Activated naive CD4-positive, alpha-beta T cell treated with anti-CD3 and anti-CD28 coated beads, Interleukin-2, amount 10 ng/mL, durations not matched to agents 5 hours and 36 hours (primary cell): ENCODE results near the gene TESK1. TPM values are rescaled to one million over a fixed set of nuclear protein-coding genes. Genes with fewer than 3 reads are reported as not detected.

Source experiments
- microRNA-seq: library from miRNA; unstranded; fragments of <30 nt; microRNA quantifications from one replicate; pipeline ENCODE4 v1.2.0, GENCODE V29; 2022; ENCODE audit warnings: borderline microRNAs expressed, borderline replicate concordance
- total RNA-seq, 2 experiments: library from RNA; stranded (reverse); gene quantifications; one replicate each; pipeline ENCODE4 v1.2.3, GENCODE V29; 2021

TESK1 gene, protein sequence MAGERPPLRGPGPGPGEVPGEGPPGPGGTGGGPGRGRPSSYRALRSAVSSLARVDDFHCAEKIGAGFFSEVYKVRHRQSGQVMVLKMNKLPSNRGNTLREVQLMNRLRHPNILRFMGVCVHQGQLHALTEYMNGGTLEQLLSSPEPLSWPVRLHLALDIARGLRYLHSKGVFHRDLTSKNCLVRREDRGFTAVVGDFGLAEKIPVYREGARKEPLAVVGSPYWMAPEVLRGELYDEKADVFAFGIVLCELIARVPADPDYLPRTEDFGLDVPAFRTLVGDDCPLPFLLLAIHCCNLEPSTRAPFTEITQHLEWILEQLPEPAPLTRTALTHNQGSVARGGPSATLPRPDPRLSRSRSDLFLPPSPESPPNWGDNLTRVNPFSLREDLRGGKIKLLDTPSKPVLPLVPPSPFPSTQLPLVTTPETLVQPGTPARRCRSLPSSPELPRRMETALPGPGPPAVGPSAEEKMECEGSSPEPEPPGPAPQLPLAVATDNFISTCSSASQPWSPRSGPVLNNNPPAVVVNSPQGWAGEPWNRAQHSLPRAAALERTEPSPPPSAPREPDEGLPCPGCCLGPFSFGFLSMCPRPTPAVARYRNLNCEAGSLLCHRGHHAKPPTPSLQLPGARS
- 10 to 100 TPM; 33.8 to 35.3 TPM for total RNA-seq

DNA sequence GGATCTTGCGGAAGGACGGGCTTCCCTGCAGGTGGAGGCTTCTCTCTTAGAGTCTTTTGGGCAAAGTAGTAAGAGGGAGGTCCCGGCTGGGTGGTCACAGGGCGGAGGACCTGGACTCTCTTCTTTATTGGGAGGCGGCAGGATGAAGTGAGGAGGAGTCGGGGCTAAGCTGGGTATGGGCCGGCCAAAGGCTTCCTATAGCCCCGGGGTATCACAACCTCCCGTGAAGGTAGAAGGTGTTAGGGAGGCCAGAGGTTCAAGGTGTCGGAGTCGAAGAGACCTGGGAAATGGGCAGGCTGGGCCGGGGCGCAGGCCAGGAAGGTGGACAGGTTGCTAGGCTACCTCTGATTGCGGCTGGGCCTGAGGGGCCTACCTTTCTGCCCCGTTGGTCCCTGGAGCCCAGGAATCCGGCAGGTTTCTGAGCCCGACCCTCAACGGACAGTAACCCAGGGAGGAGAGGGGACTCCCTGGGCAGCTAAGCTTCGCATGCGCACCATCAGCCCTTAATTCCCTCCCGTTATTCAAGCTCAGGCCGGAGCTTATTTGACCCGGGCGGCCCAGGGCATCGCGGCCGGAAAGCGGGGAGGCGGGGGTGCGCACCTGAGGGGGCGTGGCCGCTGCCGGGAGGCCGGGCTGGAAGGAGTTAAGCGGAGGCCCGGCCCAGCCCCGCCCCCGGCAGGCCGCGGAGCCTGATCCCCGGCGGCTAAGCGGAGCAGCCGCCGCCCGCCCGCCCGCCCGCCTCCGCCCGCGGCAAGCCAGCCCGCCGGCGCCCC is at the start of gene TESK1:
TESK1 (plus strand) TSS at position 685 of the 773 bp plus-strand sequence. CDS start 358 bp downstream, outside the sequence.

DNA sequence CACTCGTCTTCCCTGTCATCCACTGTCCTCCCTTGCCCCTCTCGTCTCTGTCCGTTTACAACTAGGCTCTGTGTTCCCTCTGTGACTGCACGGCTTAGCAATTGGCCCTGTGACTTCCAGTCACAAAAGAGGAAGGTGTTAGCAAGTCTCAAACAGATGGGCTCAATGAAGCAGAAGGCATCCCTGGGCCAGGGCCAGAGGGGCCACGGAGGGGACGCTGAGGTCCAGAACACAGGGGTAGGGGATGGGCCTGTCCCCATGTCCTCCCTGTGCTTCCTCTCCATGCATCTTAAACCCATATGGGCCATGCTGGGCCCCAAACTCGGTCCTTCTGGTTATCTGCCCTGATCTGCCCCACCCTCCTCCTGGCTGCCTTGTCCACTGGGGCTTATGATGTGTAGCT is 13.3 kb downstream of the TESK1 start, which contains the start of gene CD72:
CD72 (minus strand) TSS at position 89 of the 403 bp plus-strand sequence. CDS start 110 bp downstream, outside the sequence.

DNA sequence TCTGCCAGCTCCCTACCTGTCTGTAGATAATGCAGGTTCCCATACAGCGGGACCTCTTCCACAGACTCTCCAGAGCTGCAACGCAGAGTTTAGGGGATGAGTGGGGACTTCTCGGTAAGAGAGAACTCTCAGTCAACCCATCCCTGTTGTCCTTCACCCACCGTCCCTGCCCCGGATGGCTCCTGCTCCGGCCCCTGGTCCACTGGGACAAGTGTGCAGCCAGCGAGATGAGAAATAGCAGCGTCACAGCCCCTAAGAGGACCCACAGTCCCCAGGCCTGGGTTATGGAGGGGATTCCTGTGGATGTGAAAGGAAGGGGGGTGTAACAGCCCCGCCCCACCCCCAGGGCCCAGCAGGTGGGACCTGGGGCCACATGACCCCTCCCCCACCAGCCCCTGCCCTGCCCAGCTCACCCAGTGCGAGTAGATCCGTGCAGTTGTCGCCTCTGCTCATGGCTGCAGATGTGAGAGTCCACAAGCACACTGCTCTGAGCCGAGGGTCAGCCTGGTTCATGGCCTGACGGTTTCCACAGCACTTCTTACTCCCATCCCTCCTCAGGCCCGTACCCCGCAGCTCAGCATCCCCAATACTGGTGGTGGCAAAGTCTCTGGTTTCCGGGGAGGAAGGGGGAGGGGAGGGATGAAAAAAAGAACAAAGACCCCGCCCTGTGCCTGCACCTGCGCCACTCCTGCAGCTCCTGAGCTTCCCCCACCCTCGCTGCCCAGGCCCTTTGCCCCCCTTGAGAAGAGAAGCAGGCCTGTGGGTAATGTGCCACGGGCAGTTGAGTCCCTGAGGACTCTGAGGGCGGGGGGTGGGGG is 45.5 kb downstream of the TESK1 start, which contains the start of gene SIT1:
SIT1 (minus strand) TSS at position 591 of the 818 bp plus-strand sequence; CDS start at position 513, 78 bp downstream.

DNA sequence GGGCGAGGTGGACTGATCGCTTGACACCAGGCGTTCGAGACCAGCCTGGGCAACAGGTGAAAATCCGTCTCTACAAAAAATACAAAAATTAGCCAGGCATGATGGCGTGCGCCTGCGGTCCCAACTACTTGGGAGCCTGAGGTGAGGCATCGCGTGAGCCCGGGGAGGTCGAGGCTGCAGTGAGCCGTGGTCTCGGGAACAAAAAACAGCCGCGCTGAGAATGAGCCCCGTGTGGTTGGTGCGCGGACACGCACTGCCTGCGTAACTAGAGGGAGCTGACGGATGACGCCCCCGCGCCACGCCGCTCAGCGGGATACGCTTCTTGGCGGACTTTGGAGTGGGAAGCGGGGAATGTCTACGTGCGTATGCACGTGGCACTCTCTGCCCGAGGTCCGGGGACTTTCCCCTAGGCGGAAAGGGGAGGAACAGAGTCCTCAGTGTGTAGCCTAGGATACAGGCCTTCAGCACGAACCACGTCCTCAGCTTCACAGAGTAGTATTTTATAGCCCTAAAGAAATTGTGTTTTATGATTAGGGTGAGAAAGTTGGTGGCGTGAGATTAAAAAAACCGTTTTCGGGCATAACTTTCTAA is 52.6 kb downstream of the TESK1 start, which contains the start of gene RMRP:
RMRP (minus strand) TSS at position 474 of the 591 bp plus-strand sequence.

DNA sequence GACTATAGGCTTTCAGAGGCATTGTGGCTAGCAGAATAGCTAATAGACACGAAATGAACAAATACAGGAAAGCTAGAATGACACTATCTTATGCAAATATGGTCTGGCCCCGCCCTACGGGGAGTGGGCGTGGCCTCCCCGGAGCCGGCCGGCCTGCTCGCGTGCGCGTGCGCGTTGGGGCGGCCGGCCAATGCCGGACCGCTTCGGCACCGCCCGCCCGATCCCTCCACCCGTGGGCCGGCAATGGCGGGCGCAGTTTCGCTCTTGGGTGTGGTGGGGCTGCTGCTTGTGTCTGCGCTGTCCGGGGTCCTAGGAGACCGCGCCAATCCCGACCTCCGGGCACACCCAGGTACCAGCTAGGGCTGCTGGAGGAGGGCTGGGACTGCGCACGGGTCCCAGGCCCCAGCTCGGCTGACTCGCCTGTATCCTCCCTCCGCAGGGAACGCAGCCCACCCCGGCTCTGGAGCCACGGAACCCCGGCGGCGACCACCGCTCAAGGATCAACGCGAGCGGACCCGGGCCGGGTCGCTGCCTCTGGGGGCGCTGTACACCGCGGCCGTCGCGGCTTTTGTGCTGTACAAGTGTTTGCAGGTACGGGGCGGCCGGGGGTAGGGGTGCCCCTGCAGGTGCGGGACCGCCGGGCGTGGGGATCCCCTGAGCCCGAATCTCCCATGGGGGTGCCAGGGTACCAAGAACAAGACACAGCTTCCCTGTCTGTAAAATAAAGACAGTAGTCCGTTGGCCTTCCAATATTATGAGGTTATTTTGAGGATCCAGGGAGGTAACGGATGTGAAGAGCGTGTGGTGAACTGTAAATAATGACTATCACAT is 53.3 kb downstream of the TESK1 start, which contains the start of gene CCDC107:
CCDC107 (plus strand) TSS at position 156 of the 831 bp plus-strand sequence; CDS start at position 244, 88 bp downstream.

Small RNA genes within 50 kb of the gene (microRNA-seq; reads per million reads assigned to microRNA genes)
- gene MIR4667: 0.63 reads per million

Other genes starting within 250 kb of the TESK1 start
- 1 to 10 TPM; 2.6 to 3.2 TPM for gene RUSC2, start 115.2 kb upstream of the TESK1 start, total RNA-seq
- gene CD72, start 13.2 kb downstream of the TESK1 start, total RNA-seq: 1 to 10 TPM; 6.1 to 6.7 TPM
- 100 to 1,000 TPM; 191 to 193 TPM for gene SIT1, start 45.7 kb downstream of the TESK1 start, total RNA-seq
- over 10,000 TPM in 1 of 2 experiments, 1,000 to 10,000 TPM in 1; 9,431 to 11,936 TPM for gene RMRP, start 52.8 kb downstream of the TESK1 start, total RNA-seq
- gene CCDC107, start 53.0 kb downstream of the TESK1 start, total RNA-seq: 10 to 100 TPM; 34.3 to 37.9 TPM
- 10 to 100 TPM; 13.8 to 14.5 TPM for gene ARHGEF39, start 59.9 kb downstream of the TESK1 start, total RNA-seq
- under 1 TPM in 1 of 2 experiments, not detected in 1; 0.24 TPM for gene CA9, start 68.7 kb downstream of the TESK1 start, total RNA-seq
- gene TPM2, start 84.7 kb downstream of the TESK1 start, total RNA-seq: 10 to 100 TPM; 14.9 to 17.2 TPM
- 100 to 1,000 TPM; 332 to 348 TPM for gene TLN1, start 126.9 kb downstream of the TESK1 start, total RNA-seq
- gene CREB3, start 127.4 kb downstream of the TESK1 start, total RNA-seq: 10 to 100 TPM; 17.9 to 18.1 TPM
- gene GBA2, start 144.0 kb downstream of the TESK1 start, total RNA-seq: 10 to 100 TPM; 53.8 to 55.3 TPM
- 10 to 100 TPM; 28.1 to 28.8 TPM for gene RGP1, start 144.0 kb downstream of the TESK1 start, total RNA-seq
- gene MSMP, start 149.0 kb downstream of the TESK1 start, total RNA-seq: not detected
- 10 to 100 TPM in 1 of 2 experiments, 1 to 10 TPM in 1; 8.6 to 10.5 TPM for gene NPR2, start 186.3 kb downstream of the TESK1 start, total RNA-seq
- gene SPAG8, start 207.0 kb downstream of the TESK1 start, total RNA-seq: 1 to 10 TPM; 1.3 to 1.8 TPM
- gene HINT2, start 209.8 kb downstream of the TESK1 start, total RNA-seq: 10 to 100 TPM; 59.6 to 61.1 TPM
- gene FAM221B, start 223.5 kb downstream of the TESK1 start, total RNA-seq: not detected
- gene TMEM8B, start 224.0 kb downstream of the TESK1 start, total RNA-seq: 1 to 10 TPM; 2.7 to 3.0 TPM